Breast epithelium (tissue), 3 donors: ENCODE results near the gene SPR.

Experiments used
- CTCF ChIP-seq, 3 donors: fragments of 450-650 bp; IDR thresholded peaks; one replicate each; pipeline ENCODE4 v1.5.1; 2016 to 2017; ENCODE audit warnings: antibody characterized with exemption in 3 of 3, mild to moderate bottlenecking in 3 of 3, moderate library complexity in 3 of 3
- POLR2A ChIP-seq: fragments of 450-650 bp; IDR thresholded peaks from one replicate; pipeline ENCODE4 v1.6.1; 2016; ENCODE audit warnings: antibody characterized with exemption, mild to moderate bottlenecking, moderate library complexity

GRCh38 chr2:72864500-72864899 is 22.7 kb upstream of the SPR start:
- TF ChIP-seq CTCF (IDR thresholded peaks at IDR 0.05) (no peak), POLR2A (no peak)
